Activated CD4-positive, alpha-beta memory T cell treated with anti-CD3 and anti-CD28 coated beads, Interleukin-2, amount 10 ng/mL, durations not matched to agents 7 days and 5 days (primary cell): Measurements from ENCODE around the gene NXPH2. TPM values are rescaled to one million over a fixed set of nuclear protein-coding genes. Genes with fewer than 3 reads are reported as not detected.
"Not testable (repeated sequence)": the region's sequence is repeated elsewhere in the genome, so short reads cannot be mapped to it uniquely, and the experiment has no call there.

Experiments
- CTCF ChIA-PET: fragments of 350-600 bp; sonication (Branson Sonifier 250); formaldehyde crosslinking; loops from one replicate; lab custom pipeline; 2021; ENCODE audit warnings: antibody characterized with exemption, inconsistent platforms; lab: Charles Lee
- POLR2A ChIA-PET: fragments of 350-600 bp; sonication (Branson Sonifier 250); formaldehyde crosslinking; loops from one replicate; lab custom pipeline; 2021; ENCODE audit warnings: antibody characterized with exemption; lab: Charles Lee
- DNase-seq: peaks from one replicate; pipeline ENCODE4 v3.0.0-alpha.2; 2020
- H3K27ac Mint-ChIP-seq: one replicate; pipeline ENCODE4 v1.8.0; 2021; ENCODE audit warnings: mild to moderate bottlenecking, mixed read lengths
- H3K27me3 Mint-ChIP-seq: one replicate; pipeline ENCODE4 v1.8.0; 2021; ENCODE audit warnings: mixed read lengths
- H3K36me3 Mint-ChIP-seq: one replicate; pipeline ENCODE4 v1.8.0; 2021; ENCODE audit warnings: low read depth, mixed read lengths
- H3K4me1 Mint-ChIP-seq: one replicate; pipeline ENCODE4 v1.8.0; 2021; ENCODE audit warnings: mixed read lengths
- H3K4me3 Mint-ChIP-seq: one replicate; pipeline ENCODE4 v1.8.0; 2021; ENCODE audit warnings: mild to moderate bottlenecking, mixed read lengths
- H3K9me3 Mint-ChIP-seq: one replicate; pipeline ENCODE4 v1.8.0; 2021; ENCODE audit warnings: mixed read lengths
- total RNA-seq, 2 experiments: library from RNA; stranded (reverse); gene quantifications; one replicate each; pipeline ENCODE4 v1.2.3, GENCODE V29; 2021

The NXPH2 gene
- total RNA-seq, 2 experiments from 2014 or later: not detected

DNA sequence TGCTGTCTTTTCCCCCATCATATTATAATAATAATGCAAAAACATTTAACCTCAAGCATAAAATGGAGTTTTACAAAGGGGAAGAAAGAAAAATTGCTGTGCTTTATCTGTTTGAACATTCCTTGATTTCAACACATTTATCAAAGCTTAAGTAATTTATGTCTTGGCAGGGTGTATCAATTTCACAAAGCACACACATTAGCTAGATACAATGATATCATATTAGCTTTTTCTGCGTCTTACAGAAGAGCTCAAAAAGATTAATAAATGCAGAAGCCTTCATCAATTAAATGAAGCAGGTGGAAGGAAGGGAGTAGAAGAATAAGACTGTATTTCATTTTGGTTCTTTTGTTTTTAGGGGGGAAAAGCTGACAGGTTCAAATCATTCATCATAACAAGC lies 103.0 kb downstream of the NXPH2 start:
- ChIA-PET CTCF (no interaction called here), POLR2A (no interaction called here)
- Mint-ChIP-seq H3K9me3 (no peaks in the 10 kb centered on the region), H3K4me3 (no peak overlapping the region), H3K27ac (no peak overlapping the region), H3K27me3 (peaks cover 2% of the 10 kb centered on the region), H3K36me3 (no peaks in the 10 kb centered on the region), H3K4me1 (no peaks in the 10 kb centered on the region)
- no peak for DNase-seq

DNA sequence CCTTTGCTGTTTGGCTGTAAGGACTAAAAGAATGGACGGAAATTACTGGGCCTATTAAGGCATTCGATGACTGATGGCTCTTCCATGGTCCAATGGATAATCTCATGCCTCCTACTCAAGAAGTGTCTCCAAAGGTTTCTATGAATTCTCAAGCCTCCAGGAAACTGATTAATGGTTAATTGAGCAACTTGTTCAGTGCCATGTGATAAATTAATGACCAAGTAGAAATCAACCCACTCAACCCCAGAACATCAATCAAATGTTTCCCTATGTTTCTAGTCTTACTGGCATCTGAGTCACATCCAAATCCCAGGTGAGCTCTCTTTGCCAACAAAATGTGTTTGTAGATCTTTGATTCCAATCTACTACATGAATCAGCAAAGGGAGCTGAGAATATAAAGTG lies 103.6 kb downstream of the NXPH2 start:
- no peaks in the 10 kb centered on the region for H3K36me3 Mint-ChIP-seq
- ChIA-PET CTCF (no interaction called here), POLR2A (no interaction called here)
- H3K9me3 Mint-ChIP-seq: no peaks in the 10 kb centered on the region
- DNase-seq: no peak
- peaks cover 3% of the 10 kb centered on the region for H3K27me3 Mint-ChIP-seq
- H3K27ac Mint-ChIP-seq: no peak overlapping the region
- no peaks in the 10 kb centered on the region for H3K4me1 Mint-ChIP-seq
- H3K4me3 Mint-ChIP-seq: no peak overlapping the region

DNA sequence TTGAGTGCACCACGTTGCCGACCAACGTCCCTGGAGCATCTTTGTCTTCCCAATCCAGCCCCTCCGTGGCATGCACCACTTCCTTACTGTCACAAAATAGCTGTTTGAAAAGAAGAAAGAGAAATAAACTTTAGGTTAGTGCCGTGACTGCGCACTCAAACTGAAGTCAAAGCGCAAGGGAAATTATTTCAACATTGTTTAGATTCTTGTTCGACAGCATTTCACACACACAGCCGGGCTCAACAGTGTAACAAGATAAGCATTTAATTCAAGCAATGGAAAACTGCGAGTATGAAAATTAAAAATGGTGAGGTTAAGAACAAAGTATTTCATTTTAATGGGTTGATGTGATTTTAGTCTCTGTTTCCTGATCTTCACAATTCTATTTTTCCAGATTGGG lies 108.6 kb downstream of the NXPH2 start:
- no peak overlapping the region for H3K27ac Mint-ChIP-seq
- no peak overlapping the region for H3K4me3 Mint-ChIP-seq
- H3K27me3 Mint-ChIP-seq: peaks cover 9% of the 10 kb centered on the region
- H3K36me3 Mint-ChIP-seq: no peaks in the 10 kb centered on the region
- ChIA-PET CTCF (no interaction called here), POLR2A (no interaction called here)
- DNase-seq: no peak
- no peaks in the 10 kb centered on the region for H3K4me1 Mint-ChIP-seq
- no peaks in the 10 kb centered on the region for H3K9me3 Mint-ChIP-seq

DNA sequence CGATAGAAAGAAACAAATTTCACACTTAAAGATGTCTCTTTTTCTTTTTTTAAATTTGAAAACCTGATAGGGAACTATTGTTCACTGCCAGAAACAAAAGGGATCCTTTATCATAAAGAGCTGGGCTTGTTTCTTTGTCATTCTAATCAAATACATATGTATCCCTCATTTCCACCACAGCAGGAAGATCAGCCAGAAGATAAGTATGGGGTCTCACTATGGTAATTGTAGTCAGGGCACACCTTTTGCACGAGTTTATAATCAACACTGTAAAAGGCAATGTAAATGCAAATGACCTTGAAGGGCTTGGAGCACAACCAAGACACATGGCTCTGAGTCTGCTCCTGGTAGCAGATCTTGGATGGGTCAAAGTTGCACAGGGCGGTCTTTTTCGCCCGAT lies 109.5 kb downstream of the NXPH2 start:
- no peak overlapping the region for H3K27ac Mint-ChIP-seq
- no peaks in the 10 kb centered on the region for H3K36me3 Mint-ChIP-seq
- peaks cover 9% of the 10 kb centered on the region for H3K27me3 Mint-ChIP-seq
- no peak overlapping the region for H3K4me3 Mint-ChIP-seq
- DNase-seq: no peak
- CTCF ChIA-PET: no interaction called here
- no peaks in the 10 kb centered on the region for H3K9me3 Mint-ChIP-seq
- H3K4me1 Mint-ChIP-seq: no peaks in the 10 kb centered on the region
- POLR2A ChIA-PET: no interaction called here

DNA sequence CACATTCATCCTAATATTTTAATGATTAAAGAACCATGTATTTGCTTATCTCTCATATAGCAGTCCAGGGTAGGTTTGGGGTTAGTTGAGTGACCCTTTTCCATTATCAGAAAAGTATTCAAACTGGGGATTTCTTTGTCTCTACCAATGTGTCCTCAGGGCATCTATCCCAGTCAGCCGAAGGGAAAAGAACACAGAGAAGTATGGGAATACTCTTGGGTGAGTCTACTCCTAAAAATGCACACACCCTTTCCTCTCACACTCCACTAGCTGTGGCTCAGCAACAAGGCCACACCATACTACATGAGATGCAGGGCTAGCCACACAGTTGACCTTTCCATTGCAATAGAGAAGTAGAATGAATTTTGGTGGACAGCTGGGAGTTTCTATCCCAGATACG lies 114.3 kb downstream of the NXPH2 start:
- H3K4me1 Mint-ChIP-seq: no peaks in the 10 kb centered on the region
- no peak overlapping the region for H3K4me3 Mint-ChIP-seq
- ChIA-PET CTCF (no interaction called here), POLR2A (no interaction called here)
- no peaks in the 10 kb centered on the region for H3K9me3 Mint-ChIP-seq
- no peak overlapping the region for H3K27ac Mint-ChIP-seq
- no peaks in the 10 kb centered on the region for H3K36me3 Mint-ChIP-seq
- peaks cover 2% of the 10 kb centered on the region for H3K27me3 Mint-ChIP-seq
- no peak for DNase-seq

DNA sequence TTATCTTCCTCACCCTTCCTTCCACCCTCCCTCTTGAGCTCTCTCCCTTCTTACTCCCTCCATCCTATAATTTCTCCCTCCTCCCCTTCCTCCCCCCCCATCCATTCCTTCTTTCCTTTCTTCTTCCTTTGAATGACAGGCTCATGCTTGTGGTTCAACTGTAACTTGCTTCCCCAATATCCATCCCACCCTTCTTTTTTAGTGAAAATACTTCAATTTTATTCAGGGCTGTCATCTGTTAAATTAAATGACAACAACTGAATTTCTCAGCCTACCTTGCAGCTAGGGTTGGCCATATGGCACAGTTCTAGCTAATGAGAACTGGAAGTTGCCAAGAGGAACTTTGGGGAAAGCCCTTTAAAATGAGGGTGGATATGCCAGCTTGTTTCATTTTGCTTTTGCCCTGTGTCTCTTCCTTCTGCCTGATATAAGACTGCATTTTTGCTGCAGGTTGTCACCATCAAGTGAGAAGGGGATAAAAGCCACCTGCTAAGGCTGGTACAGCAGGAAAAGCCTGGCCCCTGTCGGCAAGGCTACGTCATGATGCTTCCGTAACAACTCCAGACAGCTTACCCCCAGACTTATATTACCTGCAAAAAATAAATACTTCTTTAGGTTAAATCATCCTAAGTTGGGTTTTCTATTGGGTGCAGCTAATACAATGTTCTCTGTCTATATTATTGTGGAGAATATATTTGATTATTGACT lies 121.8 kb downstream of the NXPH2 start:
- ChIA-PET POLR2A (no interaction called here), CTCF (interaction anchor here (0.8 kb wide), 1 partner anchor 819 kb away, joined by 4 read pairs; no protein-coding TSS in a partner anchor)
- no peaks in the 10 kb centered on the region for H3K9me3 Mint-ChIP-seq
- H3K4me3 Mint-ChIP-seq: no peak overlapping the region
- no peaks in the 10 kb centered on the region for H3K4me1 Mint-ChIP-seq
- no peaks in the 10 kb centered on the region for H3K27me3 Mint-ChIP-seq
- H3K36me3 Mint-ChIP-seq: no peaks in the 10 kb centered on the region
- no peak overlapping the region for H3K27ac Mint-ChIP-seq
- DNase-seq: no peak

DNA sequence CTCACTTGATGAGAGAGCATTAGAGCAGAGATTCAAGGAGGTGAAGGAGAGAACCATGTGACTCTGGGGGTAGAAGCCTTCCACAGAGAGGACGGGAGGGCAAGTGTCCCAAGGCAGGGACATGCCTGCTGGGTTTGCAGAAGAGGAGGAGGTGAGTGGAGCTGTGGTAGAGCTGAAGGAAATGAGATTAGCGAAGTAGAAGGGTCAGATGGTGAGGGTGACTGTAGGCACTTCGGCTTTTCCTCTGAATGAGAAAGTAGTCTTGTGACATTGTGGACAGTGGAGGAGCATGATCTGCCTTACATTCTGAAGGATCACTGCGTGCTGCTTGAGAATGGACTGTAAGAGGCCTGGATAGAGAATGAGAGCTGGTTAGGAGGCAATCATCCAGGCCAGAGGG lies 126.0 kb downstream of the NXPH2 start:
- ChIA-PET CTCF (no interaction called here), POLR2A (no interaction called here)
- Mint-ChIP-seq H3K4me3 (no peak overlapping the region), H3K4me1 (no peaks in the 10 kb centered on the region), H3K9me3 (no peaks in the 10 kb centered on the region), H3K27ac (no peak overlapping the region), H3K27me3 (no peaks in the 10 kb centered on the region), H3K36me3 (no peaks in the 10 kb centered on the region)
- DNase-seq: no peak

DNA sequence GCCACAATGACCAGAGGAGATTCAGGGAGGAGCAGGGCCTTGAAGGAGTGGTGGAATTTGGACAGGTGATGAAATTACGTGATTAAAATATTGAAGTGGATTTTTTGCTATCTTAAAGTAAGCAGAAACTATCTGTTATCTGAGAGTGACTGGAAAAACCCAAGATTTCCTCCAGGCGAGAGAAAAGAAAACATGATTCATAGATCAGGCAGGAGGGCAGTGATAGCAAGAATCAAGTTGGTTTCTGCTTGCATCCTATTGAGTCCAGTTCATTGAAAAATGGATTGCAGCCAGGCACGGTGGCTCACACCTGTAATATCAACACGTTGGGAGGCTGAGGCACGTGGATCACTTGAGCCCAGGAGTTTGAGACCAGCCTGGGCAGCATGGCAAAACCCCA lies 127.8 kb downstream of the NXPH2 start:
- Mint-ChIP-seq H3K27ac (no peak overlapping the region), H3K36me3 (no peaks in the 10 kb centered on the region), H3K4me3 (no peak overlapping the region), H3K9me3 (no peaks in the 10 kb centered on the region), H3K4me1 (no peaks in the 10 kb centered on the region), H3K27me3 (no peaks in the 10 kb centered on the region)
- ChIA-PET POLR2A (no interaction called here), CTCF (no interaction called here)
- no peak for DNase-seq

DNA sequence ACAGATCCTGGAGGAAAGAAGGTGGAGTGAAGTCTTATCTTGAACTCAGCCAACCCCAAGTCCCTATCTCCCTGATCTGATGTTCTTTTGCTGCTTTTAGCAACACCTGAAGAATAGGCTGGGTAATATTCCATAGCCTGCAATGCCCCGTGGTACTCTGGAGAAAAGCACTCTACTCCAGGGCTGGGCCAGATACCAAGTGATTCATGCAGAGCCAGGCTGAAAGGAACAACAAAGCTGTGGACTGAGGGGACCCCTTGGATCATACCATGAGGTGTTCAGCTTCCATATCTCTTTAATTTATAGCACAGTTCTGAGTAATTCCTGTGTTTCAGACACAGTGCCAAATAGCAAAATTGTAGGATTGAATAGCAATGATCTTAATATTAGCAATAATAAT lies 130.6 kb downstream of the NXPH2 start:
- DNase-seq: no peak
- no peaks in the 10 kb centered on the region for H3K27me3 Mint-ChIP-seq
- ChIA-PET POLR2A (no interaction called here), CTCF (no interaction called here)
- no peaks in the 10 kb centered on the region for H3K4me1 Mint-ChIP-seq
- H3K4me3 Mint-ChIP-seq: no peak overlapping the region
- no peaks in the 10 kb centered on the region for H3K36me3 Mint-ChIP-seq
- H3K27ac Mint-ChIP-seq: no peak overlapping the region
- no peaks in the 10 kb centered on the region for H3K9me3 Mint-ChIP-seq

DNA sequence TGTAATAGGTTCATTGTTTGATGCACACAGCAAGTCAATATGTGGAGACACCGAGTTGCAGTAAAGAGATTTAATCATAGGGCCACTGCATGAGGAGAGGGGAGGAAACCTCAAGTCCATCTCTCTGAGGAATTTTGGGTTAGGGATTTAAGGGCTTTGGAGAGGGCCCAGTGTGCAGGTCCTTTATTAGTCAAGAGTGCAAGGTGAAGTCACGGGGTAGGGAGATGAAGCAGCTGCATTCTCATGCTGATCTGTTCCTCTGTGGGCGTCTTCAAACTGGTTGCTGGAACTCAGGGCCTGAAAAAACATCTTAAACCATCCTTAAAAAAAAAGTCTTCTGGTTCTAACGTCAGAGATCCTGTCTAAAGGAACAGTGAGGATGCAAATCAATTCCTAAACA lies 131.6 kb downstream of the NXPH2 start:
- no peak for DNase-seq
- Mint-ChIP-seq H3K9me3 (no peaks in the 10 kb centered on the region), H3K4me3 (no peak overlapping the region), H3K27me3 (no peaks in the 10 kb centered on the region), H3K27ac (no peak overlapping the region), H3K36me3 (no peaks in the 10 kb centered on the region), H3K4me1 (no peaks in the 10 kb centered on the region)
- ChIA-PET POLR2A (no interaction called here), CTCF (no interaction called here)

DNA sequence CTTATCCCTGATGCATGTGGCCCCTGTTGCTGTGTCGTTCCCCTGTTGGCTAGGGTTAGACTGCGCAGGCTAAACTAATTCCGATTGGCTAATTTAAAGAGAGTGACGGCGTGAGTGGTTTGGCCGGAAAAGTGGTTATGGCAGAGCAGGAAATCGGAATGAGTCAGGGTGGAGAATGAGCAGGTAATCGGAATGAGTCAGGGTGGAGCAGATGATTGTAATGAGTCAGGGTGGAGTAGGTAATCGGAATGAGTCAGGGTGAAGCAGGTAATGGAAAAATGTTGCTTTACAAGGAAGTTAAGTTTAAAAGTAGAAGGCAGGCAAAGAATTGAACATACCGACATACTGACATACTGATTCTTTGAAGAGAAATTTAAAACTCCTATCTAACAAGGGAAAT lies 135.4 kb downstream of the NXPH2 start:
- H3K27ac Mint-ChIP-seq, H3K9me3 Mint-ChIP-seq, H3K27me3 Mint-ChIP-seq, DNase-seq, H3K4me3 Mint-ChIP-seq, CTCF ChIA-PET, H3K36me3 Mint-ChIP-seq, H3K4me1 Mint-ChIP-seq, POLR2A ChIA-PET: not testable (repeated sequence)

DNA sequence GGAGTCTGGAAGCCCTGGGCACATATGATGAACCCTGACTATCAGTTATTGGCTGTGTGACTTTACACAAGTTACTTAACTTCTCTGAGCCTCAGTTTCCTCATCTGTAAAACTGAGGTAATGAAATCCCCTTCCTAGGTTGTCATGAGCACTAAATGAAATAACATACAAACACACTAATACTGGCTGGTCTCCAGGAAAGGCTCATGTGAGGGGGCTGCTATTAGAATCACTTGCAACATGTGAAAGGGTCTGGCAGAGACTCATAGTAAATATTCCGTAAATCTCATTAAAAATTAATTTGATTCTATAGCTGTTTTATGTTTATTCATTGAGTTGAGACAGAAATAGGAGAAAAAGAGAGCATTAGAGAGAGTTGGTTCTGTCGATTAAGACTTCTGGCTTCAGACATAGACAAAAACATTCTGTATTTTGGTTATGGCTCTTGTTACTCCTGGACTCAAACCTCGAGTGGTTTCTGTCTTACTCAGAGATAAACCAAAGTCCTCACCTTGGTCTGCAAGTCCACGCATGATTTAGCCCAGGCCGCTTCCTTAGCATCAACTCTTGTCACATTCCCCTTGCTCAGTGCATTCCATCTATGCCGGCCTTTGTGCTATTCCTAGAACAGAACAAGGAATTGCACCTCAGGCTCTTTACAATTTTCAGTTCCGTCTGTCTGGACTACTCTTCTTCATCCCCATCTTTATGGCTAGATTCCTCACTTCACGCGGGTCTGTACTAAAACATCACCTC lies 139.1 kb downstream of the NXPH2 start:
- ChIA-PET POLR2A (no interaction called here), CTCF (no interaction called here)
- H3K4me1 Mint-ChIP-seq: no peaks in the 10 kb centered on the region

DNA sequence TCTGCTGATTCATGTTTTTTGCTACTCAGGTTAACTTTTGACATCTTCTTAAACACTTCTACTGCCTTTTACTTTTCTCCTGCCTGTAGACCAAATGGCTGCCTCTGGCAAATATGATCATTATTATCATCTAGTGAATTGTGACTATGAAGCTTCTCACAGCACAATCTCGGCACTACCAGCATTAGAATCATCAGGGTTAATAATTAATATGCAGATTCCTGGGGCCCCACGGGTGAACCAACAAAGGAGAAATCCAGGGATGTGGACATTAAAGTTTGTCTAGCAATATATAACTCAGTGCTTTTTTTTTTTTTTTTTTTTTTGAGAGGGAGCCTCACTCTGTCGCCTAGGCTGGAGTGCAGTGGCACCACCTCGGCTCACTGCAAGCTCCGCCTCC lies 142.5 kb downstream of the NXPH2 start:
- no peak for DNase-seq
- no peak overlapping the region for H3K27ac Mint-ChIP-seq
- H3K27me3 Mint-ChIP-seq: no peaks in the 10 kb centered on the region
- H3K9me3 Mint-ChIP-seq: no peaks in the 10 kb centered on the region
- POLR2A ChIA-PET: no interaction called here
- H3K4me3 Mint-ChIP-seq: no peak overlapping the region
- H3K36me3 Mint-ChIP-seq: no peaks in the 10 kb centered on the region
- H3K4me1 Mint-ChIP-seq: no peaks in the 10 kb centered on the region
- CTCF ChIA-PET: no interaction called here

More for the DNA sequence above, 139.1 kb downstream of the NXPH2 start:
- Mint-ChIP-seq H3K27ac (no peak overlapping the region), H3K27me3 (no peaks in the 10 kb centered on the region), H3K9me3 (no peaks in the 10 kb centered on the region), H3K36me3 (no peaks in the 10 kb centered on the region), H3K4me3 (no peak overlapping the region)
- no peak for DNase-seq

DNA sequence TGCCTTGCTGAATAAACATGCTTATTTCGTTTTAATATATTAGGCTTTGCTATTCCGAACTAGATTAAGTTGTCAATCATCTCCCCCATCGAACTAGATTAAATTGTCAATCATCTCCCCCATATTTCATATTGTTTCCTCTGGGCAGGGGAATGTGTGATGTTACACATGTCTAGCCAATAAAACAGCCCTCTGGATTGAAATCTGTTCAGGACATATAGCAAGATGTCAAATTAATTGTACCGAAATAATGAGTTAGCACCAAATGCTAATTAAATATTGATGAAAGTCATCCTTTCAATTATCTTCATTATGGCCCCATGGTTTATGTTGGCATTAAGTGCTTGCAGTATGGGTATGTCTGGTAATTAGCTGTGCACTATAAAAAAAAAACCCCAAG lies 143.1 kb downstream of the NXPH2 start:
- Mint-ChIP-seq H3K9me3 (no peaks in the 10 kb centered on the region), H3K36me3 (no peaks in the 10 kb centered on the region), H3K4me3 (no peak overlapping the region), H3K27ac (no peak overlapping the region), H3K4me1 (no peaks in the 10 kb centered on the region), H3K27me3 (no peaks in the 10 kb centered on the region)
- ChIA-PET POLR2A (no interaction called here), CTCF (no interaction called here)
- DNase-seq: no peak
